SH-SY5Y (cell line): ENCODE results near the gene TAF9B.

Experiments used
- GATA2 ChIP-seq: IDR thresholded peaks from 2 replicates; pipeline ENCODE4 v1.6.1; 2011; ENCODE audit warnings: mild to moderate bottlenecking, low read depth, low read length
- GATA3 ChIP-seq: IDR thresholded peaks from 2 replicates; pipeline ENCODE4 v1.6.1; 2011; ENCODE audit warnings: low read depth, mild to moderate bottlenecking, low read length, moderate library complexity

- TF ChIP-seq GATA2 (no peak), GATA3 (no peak)
These were observed 41.9 kb upstream of the TAF9B start for GRCh38 chrX:78181307-78181706.
